Fibroblast of pulmonary artery (primary cell): Measurements from ENCODE around the gene ZNF140.
A peak's percentile ranks its signal among the peaks of the same experiment; 100 is the strongest.

Experiments
- DNase-seq: peaks from one replicate; pipeline ENCODE4 v3.0.0-alpha.2; 2010; ENCODE audit warnings: low read depth
- H3K4me3 ChIP-seq: replicated peaks from 2 replicates; pipeline ENCODE4 v1.5.1; 2011; ENCODE audit warnings: low read depth, mild to moderate bottlenecking, control low read depth, low read length, moderate library complexity
- TF ChIP-seq, protein P1 (sequence below): IDR thresholded peaks from 2 replicates; pipeline ENCODE4 v1.5.1; 2011; ENCODE audit warnings: mild to moderate bottlenecking, control low read depth, low read length, inconsistent platforms; ENCODE audit errors: missing control alignments

Gene ZNF140

DNA sequence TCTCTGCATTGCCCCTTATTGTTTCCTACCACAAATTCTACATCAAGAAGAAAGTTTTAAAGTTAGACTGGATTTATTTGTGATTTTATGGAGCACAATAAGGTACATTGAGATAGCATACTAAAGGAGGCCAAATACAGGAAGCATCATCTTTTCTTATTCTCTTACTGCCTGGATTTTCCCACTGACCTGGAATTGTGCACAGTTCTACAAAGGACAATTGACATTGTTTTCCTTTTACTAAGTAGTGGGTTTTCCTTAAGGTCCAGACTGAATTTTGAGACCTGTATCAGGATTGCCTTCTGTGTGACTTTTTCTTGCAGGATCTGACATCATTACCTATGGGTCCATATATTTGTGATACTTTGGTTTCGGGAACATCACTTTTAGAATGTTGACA is 18.8 kb upstream of the ZNF140 start:
- TF ChIP-seq, protein P1, sequence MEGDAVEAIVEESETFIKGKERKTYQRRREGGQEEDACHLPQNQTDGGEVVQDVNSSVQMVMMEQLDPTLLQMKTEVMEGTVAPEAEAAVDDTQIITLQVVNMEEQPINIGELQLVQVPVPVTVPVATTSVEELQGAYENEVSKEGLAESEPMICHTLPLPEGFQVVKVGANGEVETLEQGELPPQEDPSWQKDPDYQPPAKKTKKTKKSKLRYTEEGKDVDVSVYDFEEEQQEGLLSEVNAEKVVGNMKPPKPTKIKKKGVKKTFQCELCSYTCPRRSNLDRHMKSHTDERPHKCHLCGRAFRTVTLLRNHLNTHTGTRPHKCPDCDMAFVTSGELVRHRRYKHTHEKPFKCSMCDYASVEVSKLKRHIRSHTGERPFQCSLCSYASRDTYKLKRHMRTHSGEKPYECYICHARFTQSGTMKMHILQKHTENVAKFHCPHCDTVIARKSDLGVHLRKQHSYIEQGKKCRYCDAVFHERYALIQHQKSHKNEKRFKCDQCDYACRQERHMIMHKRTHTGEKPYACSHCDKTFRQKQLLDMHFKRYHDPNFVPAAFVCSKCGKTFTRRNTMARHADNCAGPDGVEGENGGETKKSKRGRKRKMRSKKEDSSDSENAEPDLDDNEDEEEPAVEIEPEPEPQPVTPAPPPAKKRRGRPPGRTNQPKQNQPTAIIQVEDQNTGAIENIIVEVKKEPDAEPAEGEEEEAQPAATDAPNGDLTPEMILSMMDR, result no peak
- no peak overlapping the region for H3K4me3 ChIP-seq
- DNase-seq, result no peak

DNA sequence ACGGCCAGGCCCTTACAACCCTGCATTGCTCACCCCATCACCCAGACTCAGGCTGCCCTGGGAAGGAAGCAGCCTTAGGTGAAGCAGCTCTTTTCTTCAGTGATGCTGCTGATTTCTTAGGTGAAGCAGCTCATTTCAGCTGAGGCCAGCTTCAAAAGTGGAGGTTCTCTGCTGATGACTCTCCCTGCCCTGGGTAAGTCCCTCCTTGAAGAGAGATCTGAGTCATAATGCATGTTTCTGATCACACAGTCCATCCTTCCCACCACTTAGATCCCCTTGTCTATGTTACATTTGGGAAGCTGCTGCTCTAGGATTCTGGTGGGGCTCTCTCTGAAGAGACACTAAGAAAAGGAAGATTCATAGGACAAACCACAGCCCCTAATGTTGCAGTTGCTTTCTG is 17.2 kb upstream of the ZNF140 start:
- DNase-seq, result no peak
- TF ChIP-seq, protein P1, result no peak
- no peak overlapping the region for H3K4me3 ChIP-seq

- DNase-seq, result no peak
- TF ChIP-seq, protein P1, result no peak
- H3K4me3 ChIP-seq, result no peak overlapping the region
Observed at GRCh38 chr12:133073836-133074235, 6.9 kb upstream of the ZNF140 start.

DNA sequence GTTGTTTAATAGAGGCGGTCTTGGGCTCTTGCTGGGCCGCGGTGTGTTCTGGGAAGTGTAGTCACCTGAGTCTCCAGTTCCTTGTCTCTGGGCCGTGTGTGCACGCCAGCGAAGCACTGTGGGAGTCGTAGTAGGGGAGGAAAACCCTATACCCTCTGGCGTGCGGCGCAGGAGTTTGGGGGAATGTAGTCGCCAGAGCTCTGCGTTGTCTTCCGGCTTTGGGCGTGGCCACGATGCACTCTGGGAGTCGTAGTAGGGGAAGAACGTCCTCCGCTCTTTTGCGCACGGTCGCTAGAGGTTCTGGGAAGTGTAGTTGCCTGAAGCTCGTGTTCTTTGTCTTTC is 726 bp upstream of the ZNF140 start:
- H3K4me3 ChIP-seq, result peak overlapping the region; percentile 87
- TF ChIP-seq, protein P1, result no peak
- peak; percentile 100 for DNase-seq

DNA sequence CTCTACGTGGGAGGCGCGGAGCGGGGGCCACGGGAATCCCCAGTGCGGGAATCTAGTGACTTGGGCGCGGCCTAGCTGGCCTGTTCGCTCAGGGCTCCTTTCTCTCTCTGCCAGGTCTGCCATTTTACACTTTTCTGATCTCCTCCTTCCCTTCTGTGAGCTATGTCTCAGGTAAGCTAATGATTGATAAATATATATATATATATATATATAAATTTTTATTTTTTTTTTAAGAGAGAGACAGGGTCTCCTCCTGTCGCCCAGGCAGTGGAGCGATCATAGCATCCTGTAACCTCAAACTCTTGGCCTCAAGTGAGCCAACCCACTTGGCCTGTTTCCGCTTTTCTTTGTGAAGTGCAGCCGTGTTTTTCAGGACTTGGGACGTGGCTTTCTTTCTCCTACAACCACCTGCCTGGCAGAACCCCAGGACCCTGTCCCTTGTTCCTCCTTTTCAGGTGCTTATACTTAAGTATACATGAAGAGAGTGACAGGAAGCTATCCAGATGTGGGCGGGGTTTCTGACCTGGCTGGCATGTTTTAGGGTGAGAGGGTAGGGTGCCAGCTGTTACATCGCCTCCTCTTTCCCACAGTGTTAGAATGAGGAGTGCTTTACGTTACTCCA is 547 bp downstream of the ZNF140 start:
- TF ChIP-seq, protein P1, result no peak
- peak overlapping the region; percentile 87 for H3K4me3 ChIP-seq
- DNase-seq, result no peak

DNA sequence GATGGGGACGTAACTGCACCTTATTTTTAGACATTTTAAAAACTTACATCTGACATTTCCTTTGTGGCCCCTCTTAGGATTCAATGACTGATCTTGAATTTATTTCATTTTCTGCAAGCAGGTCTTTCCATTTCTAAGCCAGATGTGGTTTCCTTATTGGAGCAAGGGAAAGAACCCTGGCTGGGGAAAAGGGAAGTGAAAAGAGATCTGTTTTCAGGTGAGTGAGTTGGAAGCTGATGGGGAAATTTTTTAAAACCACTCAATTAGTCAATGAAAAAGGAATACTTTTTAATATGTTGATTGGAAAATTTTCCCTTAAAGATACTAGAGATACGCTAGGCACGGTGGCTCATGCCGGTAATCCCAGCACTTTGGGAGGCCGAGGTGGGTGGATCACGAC is 2.6 kb downstream of the ZNF140 start:
- TF ChIP-seq, protein P1, result no peak
- no peak for DNase-seq

GRCh38 chr12:133105620-133106019 is 24.9 kb downstream of the ZNF140 start:
- TF ChIP-seq, protein P1, result no peak
- no peak overlapping the region for H3K4me3 ChIP-seq
- peak; percentile 10 for DNase-seq

More for the DNA sequence above, 2.6 kb downstream of the ZNF140 start:
- H3K4me3 ChIP-seq, result no peak overlapping the region
